Breast epithelium (tissue), 4 donors: ENCODE results near the gene GPR55. TPM values are rescaled to one million over a fixed set of nuclear protein-coding genes. Genes with fewer than 3 reads are reported as not detected.
A peak's percentile ranks its signal among the peaks of the same experiment; 100 is the strongest.

Experiments used
- DNase-seq, 2 donors: peaks; one replicate each; pipeline ENCODE4 v3.0.0-alpha.2; 2019; ENCODE audit warnings: low spot score in 2 of 2
- H3K27ac ChIP-seq, 2 donors: fragments of 200-600 bp; sonication (generic) in 1 of 2; one replicate each; pipeline ENCODE4 v1.5.1; 2016 to 2019; ENCODE audit warnings: mild to moderate bottlenecking in 1 of 2
- H3K27me3 ChIP-seq, 2 donors: fragments of 200-600 bp; sonication (generic) in 1 of 2; one replicate each; pipeline versions ENCODE4 v1.5.1 to v1.6.0; 2017 to 2019; ENCODE audit warnings: control low read depth in 1 of 2, mild to moderate bottlenecking in 1 of 2
- H3K36me3 ChIP-seq: fragments of 200-600 bp; one replicate; pipeline ENCODE4 v1.5.1; 2019
- H3K4me1 ChIP-seq, 2 donors: fragments of 200-600 bp; sonication (generic); one replicate each; pipeline ENCODE4 v1.5.1; 2016 to 2019; ENCODE audit warnings: control low read depth in 1 of 2
- H3K4me3 ChIP-seq, 3 donors: fragments of 200-600 bp; sonication (generic); 1 replicate in 2 of 3; 2 replicates in 1 of 3; pipeline ENCODE4 v1.5.1; 2016 to 2019; ENCODE audit warnings: mild to moderate bottlenecking in 3 of 3, moderate library complexity in 2 of 3
- H3K9me3 ChIP-seq, 2 donors: fragments of 200-600 bp; sonication (generic) in 1 of 2; one replicate each; pipeline ENCODE4 v1.5.1; 2016 to 2019; ENCODE audit warnings: control low read depth in 1 of 2
- CTCF ChIP-seq, 3 donors: fragments of 450-650 bp; IDR thresholded peaks; one replicate each; pipeline ENCODE4 v1.5.1; 2016 to 2017; ENCODE audit warnings: antibody characterized with exemption in 3 of 3, mild to moderate bottlenecking in 3 of 3, moderate library complexity in 3 of 3
- POLR2A ChIP-seq: fragments of 450-650 bp; IDR thresholded peaks from one replicate; pipeline ENCODE4 v1.6.1; 2016; ENCODE audit warnings: antibody characterized with exemption, mild to moderate bottlenecking, moderate library complexity
- POLR2AphosphoS5 ChIP-seq, 3 donors: sonication (generic); formaldehyde crosslinking; IDR thresholded peaks; one replicate each; pipeline ENCODE4 v1.6.1; 2017; ENCODE audit warnings: antibody characterized with exemption in 3 of 3
- intact Hi-C: fragments of 100-400 bp; cut with DNase I; formaldehyde crosslinking; loops from one replicate; pipeline ENCODE4 v1.15.1; 2023; ENCODE audit warnings: low total_unique reads
- total RNA-seq, 3 donors: library from RNA; depleted of rRNA; stranded (reverse); fragments of >200 nt; gene quantifications; one replicate each; pipeline ENCODE4 v1.1.0, GENCODE V29; 2016

GPR55 gene
- total RNA-seq, 3 donors from 2014 or later, result 0.16 to 0.44 TPM; not detected in 1

- no peak for TF ChIP-seq POLR2AphosphoS5 (IDR thresholded peaks at IDR 0.05)
- no peak for TF ChIP-seq CTCF (IDR thresholded peaks at IDR 0.05)
- no peak for TF ChIP-seq POLR2A
- Histone ChIP-seq H3K4me3 (no peak overlapping the region), H3K9me3 (no peaks in the 10 kb centered on the region), H3K36me3 (no peaks in the 10 kb centered on the region), H3K27ac (no peak overlapping the region), H3K27me3 (no peaks in the 10 kb centered on the region), H3K4me1 (no peaks in the 10 kb centered on the region)
- intact Hi-C loops, result no loop called here
- peak in 1 of 2 donors; percentile 38 for DNase-seq
These were observed 17.5 kb downstream of the GPR55 start for GRCh38 chr2:230907361-230908091.

DNA sequence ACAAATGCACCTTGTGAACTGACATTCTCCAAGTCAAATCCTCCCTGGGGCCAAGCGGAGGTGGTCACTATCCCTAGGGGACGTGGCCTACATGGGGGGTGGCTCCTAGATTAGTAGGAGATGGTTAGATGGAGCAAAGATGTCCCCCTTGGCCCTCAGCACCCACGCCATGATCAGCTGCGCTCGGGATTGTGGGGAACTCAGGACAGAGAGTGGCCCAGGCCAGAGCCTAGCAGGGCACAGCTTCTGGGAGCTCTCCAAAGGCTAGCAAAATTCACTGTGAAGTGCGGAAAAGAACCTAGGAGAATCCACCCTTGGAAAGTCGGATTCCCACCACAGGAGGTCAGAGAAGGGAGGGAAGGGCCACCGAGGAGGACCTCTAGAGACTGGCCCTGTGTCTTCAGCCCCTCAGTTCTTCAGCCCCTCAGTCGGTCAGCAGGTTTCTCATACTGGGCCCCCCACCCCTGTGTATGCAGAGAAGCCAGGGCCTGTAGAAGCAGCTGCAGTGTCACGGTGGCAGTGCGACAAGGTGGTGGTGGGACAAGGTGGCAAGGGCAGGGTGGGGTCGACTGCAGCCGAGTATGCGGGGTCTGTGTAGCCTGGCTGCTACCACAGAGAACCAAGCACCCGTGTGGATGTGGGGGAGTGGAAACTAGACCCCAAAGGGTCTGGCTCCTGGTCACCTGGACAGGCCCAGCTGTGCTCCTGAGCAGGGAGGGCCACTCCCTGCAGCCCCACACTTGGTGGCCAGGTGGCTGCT is 18.4 kb downstream of the GPR55 start:
- no peaks in the 10 kb centered on the region for H3K9me3 ChIP-seq
- H3K4me1 ChIP-seq, result no peaks in the 10 kb centered on the region
- H3K36me3 ChIP-seq, result no peaks in the 10 kb centered on the region
- no peaks in the 10 kb centered on the region for H3K27me3 ChIP-seq
- H3K4me3 ChIP-seq, result no peak overlapping the region
- DNase-seq, result peak in 1 of 2 donors; percentile 33
- intact Hi-C loops, result no loop called here
- TF ChIP-seq CTCF (IDR thresholded peaks at IDR 0.05), result no peak
- no peak for TF ChIP-seq POLR2A
- TF ChIP-seq POLR2AphosphoS5 (IDR thresholded peaks at IDR 0.05), result no peak
- H3K27ac ChIP-seq, result no peak overlapping the region

GRCh38 chr2:230905448-230906421 is 19.3 kb downstream of the GPR55 start:
- DNase-seq, result peak in 1 of 2 donors; percentile 34
- intact Hi-C loops, result no loop called here
- H3K4me1 ChIP-seq, result no peaks in the 10 kb centered on the region
- no peak overlapping the region for H3K27ac ChIP-seq
- no peaks in the 10 kb centered on the region for H3K9me3 ChIP-seq
- no peak for TF ChIP-seq POLR2A
- no peak for TF ChIP-seq CTCF (IDR thresholded peaks at IDR 0.05)
- no peak for TF ChIP-seq POLR2AphosphoS5 (IDR thresholded peaks at IDR 0.05)
- no peaks in the 10 kb centered on the region for H3K36me3 ChIP-seq
- no peaks in the 10 kb centered on the region for H3K27me3 ChIP-seq
- no peak overlapping the region for H3K4me3 ChIP-seq

DNA sequence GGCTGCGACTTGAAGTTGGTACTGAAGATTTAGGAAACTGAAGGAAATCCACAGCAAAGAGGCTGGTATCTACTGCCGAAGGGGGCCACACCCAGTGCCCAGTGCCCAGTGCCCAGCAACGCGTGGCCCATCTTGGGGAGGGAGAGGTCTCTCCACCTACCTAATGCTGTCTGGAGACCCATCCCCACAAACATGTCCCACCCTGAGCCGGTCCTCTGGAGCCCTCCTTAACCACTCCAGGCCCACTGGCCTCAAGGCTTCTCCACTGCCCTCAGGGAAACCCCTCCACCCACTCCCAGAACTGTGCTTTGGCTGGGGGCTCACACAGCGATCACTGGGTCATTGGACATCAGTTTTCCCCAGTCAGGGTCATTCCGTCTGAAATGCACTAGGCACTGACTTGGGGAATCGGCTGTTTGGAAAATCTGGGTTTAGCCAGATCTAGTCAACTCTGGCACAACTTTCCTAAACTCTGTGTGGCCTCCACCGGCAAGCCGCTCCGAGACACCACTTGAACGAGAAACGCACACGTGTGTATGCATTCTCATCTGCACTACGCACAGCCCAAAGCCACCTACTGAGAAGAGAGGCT is 20.1 kb downstream of the GPR55 start:
- Histone ChIP-seq H3K27ac (no peak overlapping the region), H3K4me1 (no peaks in the 10 kb centered on the region), H3K27me3 (no peaks in the 10 kb centered on the region), H3K9me3 (no peaks in the 10 kb centered on the region), H3K4me3 (no peak overlapping the region), H3K36me3 (no peaks in the 10 kb centered on the region)
- DNase-seq, result peak in 1 of 2 donors; percentile 43
- intact Hi-C loops, result no loop called here
- no peak for TF ChIP-seq POLR2AphosphoS5 (IDR thresholded peaks at IDR 0.05)
